ENCODE results near the gene PUM1.

DNA sequence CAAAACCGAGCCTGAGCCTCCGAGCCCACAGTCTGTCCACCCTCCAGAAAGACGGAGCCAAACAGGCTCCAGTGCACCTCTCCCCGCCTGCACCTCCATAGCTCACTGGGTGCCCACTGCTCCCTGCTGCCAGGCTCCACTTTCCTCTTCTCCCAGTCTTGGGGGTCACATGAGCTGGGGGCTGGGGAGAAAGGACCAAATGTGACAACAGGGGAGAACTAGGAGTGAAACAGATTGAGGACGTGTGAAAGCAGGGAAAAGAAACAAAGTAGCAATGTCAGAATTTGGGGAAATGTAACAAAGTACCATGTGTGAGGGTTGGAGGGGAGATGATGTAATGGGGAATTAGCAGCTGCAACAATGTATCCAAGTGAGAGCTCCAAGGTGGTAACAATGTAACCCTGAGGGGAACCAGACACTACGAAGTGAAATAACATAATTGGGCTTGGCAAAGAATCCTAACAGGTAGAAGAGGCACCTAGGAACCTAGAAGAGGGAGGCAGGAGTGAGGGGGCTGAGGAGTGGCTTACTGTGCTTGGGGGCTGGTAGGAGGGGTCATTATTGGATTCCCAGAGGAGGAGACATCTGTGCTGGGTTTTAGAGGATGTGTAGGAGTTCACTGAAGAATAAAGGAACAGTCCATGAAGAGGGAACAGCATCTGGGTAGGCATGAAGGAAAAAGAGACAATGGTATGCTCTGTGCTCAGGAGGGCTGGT lies 169.4 kb downstream of the PUM1 start:
- TF ChIP-seq, protein P1, sequence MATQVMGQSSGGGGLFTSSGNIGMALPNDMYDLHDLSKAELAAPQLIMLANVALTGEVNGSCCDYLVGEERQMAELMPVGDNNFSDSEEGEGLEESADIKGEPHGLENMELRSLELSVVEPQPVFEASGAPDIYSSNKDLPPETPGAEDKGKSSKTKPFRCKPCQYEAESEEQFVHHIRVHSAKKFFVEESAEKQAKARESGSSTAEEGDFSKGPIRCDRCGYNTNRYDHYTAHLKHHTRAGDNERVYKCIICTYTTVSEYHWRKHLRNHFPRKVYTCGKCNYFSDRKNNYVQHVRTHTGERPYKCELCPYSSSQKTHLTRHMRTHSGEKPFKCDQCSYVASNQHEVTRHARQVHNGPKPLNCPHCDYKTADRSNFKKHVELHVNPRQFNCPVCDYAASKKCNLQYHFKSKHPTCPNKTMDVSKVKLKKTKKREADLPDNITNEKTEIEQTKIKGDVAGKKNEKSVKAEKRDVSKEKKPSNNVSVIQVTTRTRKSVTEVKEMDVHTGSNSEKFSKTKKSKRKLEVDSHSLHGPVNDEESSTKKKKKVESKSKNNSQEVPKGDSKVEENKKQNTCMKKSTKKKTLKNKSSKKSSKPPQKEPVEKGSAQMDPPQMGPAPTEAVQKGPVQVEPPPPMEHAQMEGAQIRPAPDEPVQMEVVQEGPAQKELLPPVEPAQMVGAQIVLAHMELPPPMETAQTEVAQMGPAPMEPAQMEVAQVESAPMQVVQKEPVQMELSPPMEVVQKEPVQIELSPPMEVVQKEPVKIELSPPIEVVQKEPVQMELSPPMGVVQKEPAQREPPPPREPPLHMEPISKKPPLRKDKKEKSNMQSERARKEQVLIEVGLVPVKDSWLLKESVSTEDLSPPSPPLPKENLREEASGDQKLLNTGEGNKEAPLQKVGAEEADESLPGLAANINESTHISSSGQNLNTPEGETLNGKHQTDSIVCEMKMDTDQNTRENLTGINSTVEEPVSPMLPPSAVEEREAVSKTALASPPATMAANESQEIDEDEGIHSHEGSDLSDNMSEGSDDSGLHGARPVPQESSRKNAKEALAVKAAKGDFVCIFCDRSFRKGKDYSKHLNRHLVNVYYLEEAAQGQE (IDR thresholded peaks at IDR 0.05; ENCODE audit: insufficient read depth in 1 of 2, low read depth in 2 of 2, low read length in 2 of 2) = no peak
- no peak for TF ChIP-seq TAF1 (IDR thresholded peaks at IDR 0.05; ENCODE audit: borderline replicate concordance, insufficient read depth, low read length)

Data from PFSK-1 (cell line).